ENCODE data around the gene B4GAT1. TPM values are rescaled to one million over a fixed set of nuclear protein-coding genes. Genes with fewer than 3 reads are reported as not detected.

Gene B4GAT1
- total and polyA plus RNA-seq, 2 of the 13 experiments (the other 11 are each of a cell fraction or from before 2014, with no cell fraction given): 40.4 to 109 TPM

DNA sequence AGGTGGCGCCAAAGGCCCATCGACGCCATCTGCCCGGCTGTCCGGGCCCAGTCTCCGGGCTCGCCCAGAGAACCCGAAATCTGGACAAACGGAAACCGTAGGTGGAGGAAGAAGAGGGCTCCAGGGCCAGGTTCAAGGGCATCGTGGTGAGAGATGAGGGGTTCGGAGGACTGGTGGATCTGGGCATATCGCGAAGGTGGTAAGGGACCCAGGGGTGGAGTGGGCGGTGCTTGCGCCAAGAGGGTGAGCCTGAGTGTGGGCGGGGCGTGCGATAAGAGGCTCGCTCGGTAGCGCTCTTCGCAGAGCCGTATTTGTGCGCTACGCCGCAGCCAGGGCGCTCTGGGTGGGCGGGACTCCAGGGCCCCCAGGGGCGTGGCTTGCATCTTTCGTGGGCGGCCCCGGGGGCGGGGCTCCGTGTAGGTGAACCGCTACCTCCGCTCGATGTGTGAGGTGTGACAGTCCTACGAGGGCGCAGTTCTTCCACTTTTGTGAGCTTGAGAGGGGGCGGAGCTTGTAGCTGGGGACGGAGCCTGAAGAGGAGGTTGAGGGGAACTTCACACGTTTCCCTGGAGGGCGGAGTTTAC lies 35.4 kb downstream of the B4GAT1 start (continued):
- TF ChIP-seq ARHGAP35 (CRISPR knock-in tag; IDR thresholded peaks at IDR 0.05; ENCODE audit: borderline replicate concordance) (no peak), ZNF503 (CRISPR knock-in tag; IDR thresholded peaks at IDR 0.05) (no peak), RFX3 (CRISPR knock-in tag; IDR thresholded peaks at IDR 0.05) (no peak), CREB1 (IDR thresholded peaks at IDR 0.05) (no peak), CREB1 (CRISPR knock-in tag; IDR thresholded peaks at IDR 0.05) (peak; percentile 48), MXD4 (CRISPR knock-in tag; IDR thresholded peaks at IDR 0.05) (peak; percentile 26; the same call in 1 of the 2 replicates), HMGXB4 (CRISPR knock-in tag; IDR thresholded peaks at IDR 0.05; ENCODE audit: borderline replicate concordance in 1 of 2, low read depth in 1 of 2) (peak; percentile 84 to 95), ZNF101 (CRISPR knock-in tag; IDR thresholded peaks at IDR 0.05; ENCODE audit: borderline replicate concordance, low read depth) (no peak), ZFP36L2 (CRISPR knock-in tag; IDR thresholded peaks at IDR 0.05) (peak; percentile 13; the same call in 1 of the 2 replicates), ZSCAN12 (CRISPR knock-in tag; IDR thresholded peaks at IDR 0.05) (no peak), CENPBD1 (CRISPR knock-in tag; IDR thresholded peaks at IDR 0.05; ENCODE audit: borderline replicate concordance, low read depth) (0 out of 2 replicates have a peak, but pooled peaks have one; percentile 25), ARNT2 (CRISPR knock-in tag; IDR thresholded peaks at IDR 0.05; ENCODE audit: low read depth) (peak; percentile 69; the same call in 1 of the 2 replicates), SP4 (CRISPR knock-in tag; IDR thresholded peaks at IDR 0.05) (peak; percentile 94; the same call in 1 of the 2 replicates), PAXIP1 (CRISPR knock-in tag; conservative IDR thresholded peaks at IDR 0.05) (peak; percentile 53; the same call in 1 of the 2 replicates), SATB2 (CRISPR knock-in tag; IDR thresholded peaks at IDR 0.05) (no peak), SIN3A (IDR thresholded peaks at IDR 0.05; ENCODE audit: borderline replicate concordance, low read depth, low read length) (no peak), ZFP36L1 (CRISPR knock-in tag; IDR thresholded peaks at IDR 0.05) (no peak), MTA3 (CRISPR knock-in tag; IDR thresholded peaks at IDR 0.05) (no peak)
- TF ChIP-seq, protein P1, sequence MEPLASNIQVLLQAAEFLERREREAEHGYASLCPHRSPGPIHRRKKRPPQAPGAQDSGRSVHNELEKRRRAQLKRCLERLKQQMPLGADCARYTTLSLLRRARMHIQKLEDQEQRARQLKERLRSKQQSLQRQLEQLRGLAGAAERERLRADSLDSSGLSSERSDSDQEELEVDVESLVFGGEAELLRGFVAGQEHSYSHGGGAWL (CRISPR knock-in tag; IDR thresholded peaks at IDR 0.05): peak; percentile 12; the same call in 1 of the 2 replicates
